ENCODE results near the gene DIP2C. TPM values are rescaled to one million over a fixed set of nuclear protein-coding genes. Genes with fewer than 3 reads are reported as not detected.

DIP2C gene
- total and polyA plus RNA-seq, 2 experiments from 2014 or later, result 9.1 to 15.8 TPM

GRCh38 chr10:441659-442058 lies 247.8 kb downstream of the DIP2C start:
- no peak for TF ChIP-seq CTCF (IDR thresholded peaks at IDR 0.05; ENCODE audit: low read depth, low read length)
- no peak for DNase-seq (ENCODE audit: low read depth in 1 of 2, low spot score in 1 of 2)
- Histone ChIP-seq H3K36me3 (no peaks in the 10 kb centered on the region), H3K27ac (no peak overlapping the region), H3K9me3 (ENCODE audit: low read depth) (no peaks in the 10 kb centered on the region), H3K4me1 (ENCODE audit: low read depth) (no peaks in the 10 kb centered on the region), H3K27me3 (no peaks in the 10 kb centered on the region), H3K4me3 (no peak overlapping the region)

- DNase-seq (ENCODE audit: low read depth in 1 of 2, low spot score in 1 of 2), result no peak
- TF ChIP-seq CTCF (IDR thresholded peaks at IDR 0.05; ENCODE audit: low read depth, low read length), result no peak
- no peak overlapping the region for H3K27ac ChIP-seq
- H3K9me3 ChIP-seq (ENCODE audit: low read depth), result no peaks in the 10 kb centered on the region
- no peaks in the 10 kb centered on the region for H3K27me3 ChIP-seq
- H3K4me3 ChIP-seq, result no peak overlapping the region
- no peaks in the 10 kb centered on the region for H3K36me3 ChIP-seq
- H3K4me1 ChIP-seq (ENCODE audit: low read depth), result no peaks in the 10 kb centered on the region
Observed at GRCh38 chr10:440127-440526, 249.3 kb downstream of the DIP2C start.

GRCh38 chr10:437698-438490 lies 251.6 kb downstream of the DIP2C start:
- H3K4me1 ChIP-seq (ENCODE audit: low read depth), result no peaks in the 10 kb centered on the region
- H3K4me3 ChIP-seq, result no peak overlapping the region
- no peak overlapping the region for H3K27ac ChIP-seq
- no peak for DNase-seq (ENCODE audit: low read depth in 1 of 2, low spot score in 1 of 2)
- TF ChIP-seq CTCF (IDR thresholded peaks at IDR 0.05; ENCODE audit: low read depth, low read length), result no peak
- no peaks in the 10 kb centered on the region for H3K27me3 ChIP-seq
- H3K36me3 ChIP-seq, result no peaks in the 10 kb centered on the region
- no peaks in the 10 kb centered on the region for H3K9me3 ChIP-seq (ENCODE audit: low read depth)

- no peak overlapping the region for H3K27ac ChIP-seq
- no peaks in the 10 kb centered on the region for H3K4me1 ChIP-seq (ENCODE audit: low read depth)
- no peaks in the 10 kb centered on the region for H3K36me3 ChIP-seq
- TF ChIP-seq CTCF (IDR thresholded peaks at IDR 0.05; ENCODE audit: low read depth, low read length), result no peak
- no peak overlapping the region for H3K4me3 ChIP-seq
- no peak for DNase-seq (ENCODE audit: low read depth in 1 of 2, low spot score in 1 of 2)
- H3K9me3 ChIP-seq (ENCODE audit: low read depth), result no peaks in the 10 kb centered on the region
- H3K27me3 ChIP-seq, result no peaks in the 10 kb centered on the region
Observed at GRCh38 chr10:436911-437665, 252.4 kb downstream of the DIP2C start.

- Histone ChIP-seq H3K27ac (no peak overlapping the region), H3K27me3 (no peaks in the 10 kb centered on the region), H3K36me3 (no peaks in the 10 kb centered on the region), H3K9me3 (ENCODE audit: low read depth) (no peaks in the 10 kb centered on the region), H3K4me3 (no peak overlapping the region), H3K4me1 (ENCODE audit: low read depth) (no peaks in the 10 kb centered on the region)
- DNase-seq (ENCODE audit: low read depth in 1 of 2, low spot score in 1 of 2), result no peak
- TF ChIP-seq CTCF (IDR thresholded peaks at IDR 0.05; ENCODE audit: low read depth, low read length), result no peak
Observed at GRCh38 chr10:436013-436697, 253.3 kb downstream of the DIP2C start.
